ENCODE data around the gene PRRX2.
"Not testable (repeated sequence)": the region's sequence is repeated elsewhere in the genome, so short reads cannot be mapped to it uniquely, and the experiment has no call there.

Gene PRRX2

GRCh38 chr9:129735546-129735945 lies 70.1 kb downstream of the PRRX2 start:
- H3K27ac Mint-ChIP-seq: peak overlapping the region in 1 of 2 donors; percentile 54

DNA sequence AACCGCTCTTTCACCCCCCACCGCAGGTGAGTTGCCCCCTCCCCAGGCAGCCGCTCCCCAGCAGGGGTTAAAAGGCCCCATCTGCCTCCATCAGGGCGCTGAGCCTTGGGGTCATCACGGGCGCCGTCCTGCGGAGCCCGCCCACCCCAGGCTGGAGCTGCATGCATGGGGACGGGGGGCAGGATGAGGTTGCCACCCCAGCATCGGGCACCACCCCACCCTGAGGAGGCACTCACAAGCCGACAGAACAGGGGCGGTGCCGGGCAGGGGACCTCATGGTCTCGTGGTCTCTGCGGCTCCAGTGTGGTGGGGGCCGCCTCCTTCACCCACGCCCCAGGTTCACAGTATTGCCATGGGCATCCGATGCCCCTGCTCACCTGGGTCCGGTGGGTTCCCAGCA lies 70.9 kb downstream of the PRRX2 start:
- Mint-ChIP-seq H3K27ac (no peak overlapping the region), H3K4me3 (no peak overlapping the region), H3K27me3 (peaks cover 18% of the 10 kb centered on the region), H3K4me1 (peaks cover 17% of the 10 kb centered on the region), H3K9me3 (no peaks in the 10 kb centered on the region)
- no peak for DNase-seq
- no peak for ATAC-seq

More at GRCh38 chr9:129735546-129735945, 70.1 kb downstream of the PRRX2 start:
- no peak overlapping the region for H3K4me3 Mint-ChIP-seq
- H3K9me3 Mint-ChIP-seq: no peaks in the 10 kb centered on the region
- no peak for DNase-seq
- H3K27me3 Mint-ChIP-seq: peaks cover 18% of the 10 kb centered on the region
- no peak for ATAC-seq
- peaks cover 17% of the 10 kb centered on the region for H3K4me1 Mint-ChIP-seq

GRCh38 chr9:129737479-129738274 lies 72.2 kb downstream of the PRRX2 start:
- DNase-seq: peak; percentile 87 to 88
- Mint-ChIP-seq H3K9me3 (no peaks in the 10 kb centered on the region), H3K4me1 (peaks cover 17% of the 10 kb centered on the region), H3K27ac (peak overlapping the region; percentile 87 to 93), H3K27me3 (peaks cover 18% of the 10 kb centered on the region), H3K4me3 (peak overlapping the region; percentile 70 to 81)
- peak; percentile 87 for ATAC-seq

GRCh38 chr9:129739432-129739831 lies 74.0 kb downstream of the PRRX2 start:
- Mint-ChIP-seq H3K4me1 (peaks cover 17% of the 10 kb centered on the region), H3K9me3 (no peaks in the 10 kb centered on the region), H3K27me3 (peaks cover 18% of the 10 kb centered on the region), H3K27ac (no peak overlapping the region), H3K4me3 (peak overlapping the region in 1 of 2 donors; percentile 3)
- ATAC-seq (no peak), DNase-seq (no peak)

- peaks cover 17% of the 10 kb centered on the region for H3K4me1 Mint-ChIP-seq
- no peak overlapping the region for H3K4me3 Mint-ChIP-seq
- DNase-seq: no peak
- H3K9me3 Mint-ChIP-seq: no peaks in the 10 kb centered on the region
- peaks cover 18% of the 10 kb centered on the region for H3K27me3 Mint-ChIP-seq
- no peak overlapping the region for H3K27ac Mint-ChIP-seq
- ATAC-seq: no peak
Measured at GRCh38 chr9:129740174-129740573, 74.7 kb downstream of the PRRX2 start.

- Mint-ChIP-seq H3K4me1 (peaks cover 17% of the 10 kb centered on the region), H3K9me3 (no peaks in the 10 kb centered on the region), H3K27ac (no peak overlapping the region), H3K27me3 (peaks cover 18% of the 10 kb centered on the region), H3K4me3 (no peak overlapping the region)
- DNase-seq (no peak), ATAC-seq (no peak)
Measured at GRCh38 chr9:129740666-129741464, 75.4 kb downstream of the PRRX2 start.

- Mint-ChIP-seq H3K27ac (peak overlapping the region in 1 of 2 donors; percentile 28), H3K9me3 (no peaks in the 10 kb centered on the region), H3K4me3 (no peak overlapping the region), H3K4me1 (peaks cover 6% of the 10 kb centered on the region), H3K27me3 (no peaks in the 10 kb centered on the region)
- no peak for DNase-seq
- no peak for ATAC-seq
Measured at GRCh38 chr9:129745200-129745599, 79.8 kb downstream of the PRRX2 start.

DNA sequence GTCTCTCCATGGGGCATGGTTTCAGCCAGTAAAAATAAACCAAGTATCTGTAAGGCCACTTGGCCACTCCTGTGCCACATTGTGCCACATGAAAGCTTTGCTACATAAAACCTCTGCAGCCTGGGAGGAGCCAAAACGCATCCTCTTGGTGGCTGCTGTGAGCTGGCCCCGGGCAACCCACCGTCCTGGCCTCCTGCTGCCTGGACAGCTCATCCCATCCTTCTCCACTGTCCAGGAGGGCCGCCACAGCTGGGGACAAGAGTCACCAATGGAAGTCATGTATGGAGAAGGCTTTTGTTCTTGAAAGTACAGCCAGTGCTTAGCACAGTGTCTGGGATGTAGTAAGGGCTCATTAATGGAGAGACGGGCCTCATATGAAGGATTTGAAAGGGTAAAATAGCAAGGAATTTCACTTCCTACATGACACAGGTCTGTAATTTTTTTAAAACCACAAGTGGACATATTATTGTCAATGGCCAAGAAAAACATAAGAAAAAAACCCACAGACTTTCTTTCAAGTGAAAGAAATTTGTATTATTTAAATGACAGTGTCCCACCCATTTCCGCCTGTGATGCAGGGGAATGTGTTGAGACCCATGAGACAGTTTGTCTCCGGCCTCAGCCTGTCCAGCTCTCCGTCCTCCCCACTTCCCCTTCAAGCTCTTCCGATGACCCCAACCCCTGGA lies 80.8 kb downstream of the PRRX2 start:
- ATAC-seq (no peak), DNase-seq (no peak)
- Mint-ChIP-seq H3K27me3 (no peaks in the 10 kb centered on the region), H3K27ac (no peak overlapping the region), H3K9me3 (no peaks in the 10 kb centered on the region), H3K4me3 (no peak overlapping the region), H3K4me1 (peaks cover 6% of the 10 kb centered on the region)

GRCh38 chr9:129748249-129748648 lies 82.8 kb downstream of the PRRX2 start:
- no peaks in the 10 kb centered on the region for H3K9me3 Mint-ChIP-seq
- ATAC-seq (no peak), DNase-seq (no peak)
- H3K27me3 Mint-ChIP-seq: peaks cover 11% of the 10 kb centered on the region
- H3K4me3 Mint-ChIP-seq: no peak overlapping the region
- H3K27ac Mint-ChIP-seq: no peak overlapping the region
- H3K4me1 Mint-ChIP-seq: peaks cover 21% of the 10 kb centered on the region

- H3K27ac Mint-ChIP-seq: peak overlapping the region in 1 of 2 donors; percentile 12
- H3K4me3 Mint-ChIP-seq: not testable (repeated sequence)
Measured at GRCh38 chr9:129749052-129749451, 83.6 kb downstream of the PRRX2 start.

GRCh38 chr9:129749575-129749974 lies 84.1 kb downstream of the PRRX2 start:
- Mint-ChIP-seq H3K27ac (peak overlapping the region; percentile 12 to 72), H3K4me3 (no peak overlapping the region), H3K27me3 (peaks cover 20% of the 10 kb centered on the region), H3K4me1 (peaks cover 22% of the 10 kb centered on the region), H3K9me3 (no peaks in the 10 kb centered on the region)
- ATAC-seq (no peak), DNase-seq (no peak)

More at GRCh38 chr9:129749052-129749451, 83.6 kb downstream of the PRRX2 start:
- DNase-seq, H3K9me3 Mint-ChIP-seq, ATAC-seq: not testable (repeated sequence)
- peaks cover 15% of the 10 kb centered on the region for H3K27me3 Mint-ChIP-seq
- H3K4me1 Mint-ChIP-seq: peaks cover 22% of the 10 kb centered on the region

DNA sequence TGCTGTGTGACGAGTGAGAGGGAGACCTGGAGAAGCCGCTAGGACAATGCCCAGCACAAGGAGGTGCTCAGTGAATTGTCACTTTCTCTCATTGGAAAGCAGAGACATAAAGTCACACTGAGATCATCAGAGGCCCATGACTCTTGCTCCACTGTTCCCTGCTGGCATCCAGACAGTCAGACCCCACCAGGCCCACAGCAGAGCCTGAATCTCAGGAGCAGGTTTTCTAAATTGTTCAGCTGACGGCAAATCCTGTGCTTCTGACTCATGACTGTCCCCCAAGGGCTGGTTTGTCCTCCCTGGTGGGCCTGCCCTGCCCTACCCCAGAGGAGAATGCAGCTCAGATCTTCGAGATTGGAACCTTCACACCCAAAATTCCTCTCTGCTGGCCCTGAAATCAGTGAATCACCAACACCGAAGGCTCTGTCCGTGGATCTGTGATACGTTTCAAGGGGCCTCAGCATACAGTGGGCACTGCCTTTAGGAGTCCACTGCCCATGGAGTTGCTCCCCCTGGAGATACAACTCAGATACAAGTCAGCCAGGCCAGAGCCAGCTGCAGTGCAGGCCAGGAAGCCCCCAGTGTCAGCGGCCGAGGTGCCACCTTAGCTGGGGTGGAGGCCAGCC lies 84.7 kb downstream of the PRRX2 start:
- H3K9me3 Mint-ChIP-seq: no peaks in the 10 kb centered on the region
- H3K4me1 Mint-ChIP-seq: peaks cover 22% of the 10 kb centered on the region
- DNase-seq (no peak), ATAC-seq (no peak)
- H3K4me3 Mint-ChIP-seq: no peak overlapping the region
- no peak overlapping the region for H3K27ac Mint-ChIP-seq
- H3K27me3 Mint-ChIP-seq: peaks cover 20% of the 10 kb centered on the region

DNA sequence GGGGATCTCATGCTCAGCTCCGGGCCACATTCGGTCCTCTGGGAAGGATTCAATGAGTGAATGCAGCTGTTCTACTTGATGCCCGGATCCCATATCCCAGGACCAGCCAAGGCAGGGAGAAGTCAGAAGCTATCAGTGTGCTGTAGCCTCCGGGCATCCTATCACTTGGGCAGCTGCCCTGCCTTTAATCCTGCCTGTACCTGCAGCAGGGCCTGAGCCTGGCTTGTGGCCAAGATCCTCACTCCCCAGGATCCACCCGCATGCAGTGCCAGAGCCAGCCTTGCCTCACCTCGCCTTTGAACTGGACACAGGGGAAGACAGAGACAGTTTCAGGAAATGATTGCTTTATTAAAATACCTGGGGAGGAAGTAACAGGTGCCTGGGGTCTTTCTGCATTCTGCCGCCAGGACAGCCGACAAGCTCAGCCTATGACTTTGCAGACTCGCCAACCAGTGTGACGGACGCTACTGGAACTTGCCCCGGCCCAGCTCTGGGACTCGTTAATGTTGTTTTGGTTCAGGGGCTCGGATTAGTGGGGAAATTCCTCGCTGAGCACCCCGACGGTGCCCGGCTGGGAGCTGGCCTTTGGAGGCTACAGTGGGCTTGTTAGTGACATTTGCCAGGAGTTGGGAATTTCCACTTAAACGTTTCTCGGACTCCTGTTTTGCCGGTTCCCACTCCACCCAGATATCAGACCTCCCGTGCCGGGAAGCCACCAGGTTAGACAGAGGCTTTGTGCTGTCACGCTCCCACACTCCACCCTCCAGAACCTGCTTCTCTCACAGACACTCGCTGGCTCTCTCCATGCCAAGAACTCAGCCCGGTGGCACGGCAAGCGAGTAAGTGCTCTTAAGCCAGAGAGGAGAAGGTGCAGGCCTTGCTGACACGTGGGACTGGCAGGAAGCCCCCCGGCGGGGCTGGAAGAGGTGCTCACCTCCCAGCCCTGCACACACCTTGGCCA lies 86.7 kb downstream of the PRRX2 start:
- peaks cover 26% of the 10 kb centered on the region for H3K4me1 Mint-ChIP-seq
- peak overlapping the region; percentile 64 to 76 for H3K4me3 Mint-ChIP-seq
- no peak overlapping the region for H3K27ac Mint-ChIP-seq
- no peak for DNase-seq
- peaks cover 20% of the 10 kb centered on the region for H3K27me3 Mint-ChIP-seq
- no peaks in the 10 kb centered on the region for H3K9me3 Mint-ChIP-seq
- no peak for ATAC-seq

Data from stimulated activated naive CD8-positive, alpha-beta T cell treated with anti-CD3 and anti-CD28 coated beads, Interleukin-15, amount 100 ng/mL, for 72 hours (primary cell).